ENCODE results near the gene PROM2.

The PROM2 gene

GRCh38 chr2:95306336-95306895 lies 32.2 kb downstream of the PROM2 start:
- TF ChIP-seq CTCF (IDR thresholded peaks at IDR 0.05; ENCODE audit: low read depth, low read length, missing control alignments), result no peak
- H3K4me3 ChIP-seq (ENCODE audit: low read depth, low read length), result no peak overlapping the region
- DNase-seq (ENCODE audit: low read depth), result no peak

- TF ChIP-seq CTCF (IDR thresholded peaks at IDR 0.05; ENCODE audit: low read depth, low read length, missing control alignments), result no peak
- H3K4me3 ChIP-seq (ENCODE audit: low read depth, low read length), result no peak overlapping the region
- no peak for DNase-seq (ENCODE audit: low read depth)
Observed at GRCh38 chr2:95307036-95307435, 32.8 kb downstream of the PROM2 start.

GRCh38 chr2:95307878-95308277 lies 33.6 kb downstream of the PROM2 start:
- TF ChIP-seq CTCF (IDR thresholded peaks at IDR 0.05; ENCODE audit: low read depth, low read length, missing control alignments), result no peak
- DNase-seq (ENCODE audit: low read depth), result no peak
- no peak overlapping the region for H3K4me3 ChIP-seq (ENCODE audit: low read depth, low read length)

- DNase-seq (ENCODE audit: low read depth), result no peak
- H3K4me3 ChIP-seq (ENCODE audit: low read depth, low read length), result no peak overlapping the region
- no peak for TF ChIP-seq CTCF (IDR thresholded peaks at IDR 0.05; ENCODE audit: low read depth, low read length, missing control alignments)
Observed at GRCh38 chr2:95308426-95308990, 34.3 kb downstream of the PROM2 start.

GRCh38 chr2:95309599-95309998 lies 35.4 kb downstream of the PROM2 start:
- no peak overlapping the region for H3K4me3 ChIP-seq (ENCODE audit: low read depth, low read length)
- TF ChIP-seq CTCF (IDR thresholded peaks at IDR 0.05; ENCODE audit: low read depth, low read length, missing control alignments), result no peak
- DNase-seq (ENCODE audit: low read depth), result no peak

GRCh38 chr2:95310216-95310615 lies 36.0 kb downstream of the PROM2 start:
- H3K4me3 ChIP-seq (ENCODE audit: low read depth, low read length), result no peak overlapping the region
- DNase-seq (ENCODE audit: low read depth), result no peak

More at GRCh38 chr2:95310216-95310615, 36.0 kb downstream of the PROM2 start:
- no peak for TF ChIP-seq CTCF (IDR thresholded peaks at IDR 0.05; ENCODE audit: low read depth, low read length, missing control alignments)
